BLaER1 (cell line): ENCODE data around the gene EEPD1.
"Not testable (repeated sequence)": the region's sequence is repeated elsewhere in the genome, so short reads cannot be mapped to it uniquely, and the experiment has no call there.

Experiments
- H3K27ac ChIP-seq: shearing (Covaris generic); formaldehyde crosslinking; 2 replicates; pipeline ENCODE4 v1.8.1; 2022
- H3K27me3 ChIP-seq: shearing (Covaris generic); formaldehyde crosslinking; 2 replicates; pipeline ENCODE4 v1.8.1; 2022
- H3K36me3 ChIP-seq: shearing (Covaris generic); formaldehyde crosslinking; 2 replicates; pipeline ENCODE4 v1.8.1; 2022
- H3K4me1 ChIP-seq: shearing (Covaris generic); formaldehyde crosslinking; 2 replicates; pipeline ENCODE4 v1.8.1; 2022
- H3K4me2 ChIP-seq: shearing (Covaris generic); formaldehyde crosslinking; 2 replicates; pipeline ENCODE4 v1.8.1; 2022
- H3K4me3 ChIP-seq: shearing (Covaris generic); formaldehyde crosslinking; 2 replicates; pipeline ENCODE4 v1.8.1; 2022
- H3K9ac ChIP-seq: shearing (Covaris generic); formaldehyde crosslinking; 2 replicates; pipeline ENCODE4 v1.8.1; 2022
- H3K9me3 ChIP-seq: shearing (Covaris generic); formaldehyde crosslinking; 2 replicates; pipeline ENCODE4 v1.8.1; 2022
- H4K20me1 ChIP-seq: shearing (Covaris generic); formaldehyde crosslinking; 2 replicates; pipeline ENCODE4 v1.8.1; 2022
- Cebpa-rat ChIP-seq: shearing (Covaris generic); IDR thresholded peaks from 2 replicates; pipeline ENCODE4 v1.8.1; 2022

The EEPD1 gene

DNA sequence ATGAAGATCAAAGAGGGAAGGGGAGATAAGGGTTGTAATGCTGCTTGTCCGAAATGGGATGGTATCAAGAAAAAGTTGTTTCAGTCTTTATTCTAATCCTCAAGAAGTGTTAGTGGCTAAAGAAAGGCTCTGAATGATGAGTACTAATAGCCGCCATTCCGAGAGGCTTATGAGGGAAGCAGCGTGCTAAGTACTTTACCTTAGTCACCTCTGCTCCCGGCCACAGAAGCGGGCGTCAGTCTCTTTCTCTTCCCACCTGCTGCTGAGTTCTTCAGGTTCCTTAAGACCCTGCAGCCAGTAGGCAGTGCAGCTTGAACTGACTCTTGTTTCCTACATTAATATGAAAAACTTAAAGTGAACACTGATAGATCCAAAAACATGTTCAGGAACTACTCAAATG is 73.1 kb downstream of the EEPD1 start:
- no peak overlapping the region for H3K9ac ChIP-seq
- peaks cover 18% of the 10 kb centered on the region for H3K4me1 ChIP-seq
- no peaks in the 10 kb centered on the region for H3K36me3 ChIP-seq
- no peak overlapping the region for H3K27ac ChIP-seq
- no peaks in the 10 kb centered on the region for H3K9me3 ChIP-seq
- no peak for TF ChIP-seq Cebpa-rat
- no peaks in the 10 kb centered on the region for H4K20me1 ChIP-seq
- no peak overlapping the region for H3K4me2 ChIP-seq
- H3K27me3 ChIP-seq, result no peaks in the 10 kb centered on the region
- H3K4me3 ChIP-seq, result no peak overlapping the region

GRCh38 chr7:36227223-36227622 is 74.2 kb downstream of the EEPD1 start:
- no peak for TF ChIP-seq Cebpa-rat
- H3K4me2 ChIP-seq, result no peak overlapping the region
- H3K4me1 ChIP-seq, result peaks cover 29% of the 10 kb centered on the region
- no peaks in the 10 kb centered on the region for H4K20me1 ChIP-seq
- no peak overlapping the region for H3K27ac ChIP-seq
- H3K9me3 ChIP-seq, result no peaks in the 10 kb centered on the region
- H3K27me3 ChIP-seq, result no peaks in the 10 kb centered on the region
- H3K36me3 ChIP-seq, result no peaks in the 10 kb centered on the region
- H3K4me3 ChIP-seq, result no peak overlapping the region
- no peak overlapping the region for H3K9ac ChIP-seq

- H3K4me3 ChIP-seq, result no peak overlapping the region
- no peaks in the 10 kb centered on the region for H3K36me3 ChIP-seq
- H3K4me2 ChIP-seq, result no peak overlapping the region
- H4K20me1 ChIP-seq, result no peaks in the 10 kb centered on the region
- peaks cover 35% of the 10 kb centered on the region for H3K4me1 ChIP-seq
- no peak overlapping the region for H3K27ac ChIP-seq
- H3K9me3 ChIP-seq, result no peaks in the 10 kb centered on the region
- H3K9ac ChIP-seq, result no peak overlapping the region
- no peaks in the 10 kb centered on the region for H3K27me3 ChIP-seq
- TF ChIP-seq Cebpa-rat, result no peak
These were observed 75.0 kb downstream of the EEPD1 start for GRCh38 chr7:36228039-36228438.

- peaks cover 19% of the 10 kb centered on the region for H3K4me1 ChIP-seq
- H4K20me1 ChIP-seq, result no peaks in the 10 kb centered on the region
- no peak for TF ChIP-seq Cebpa-rat
- H3K4me3 ChIP-seq, result no peak overlapping the region
- H3K9me3 ChIP-seq, result peaks cover 6% of the 10 kb centered on the region
- H3K27ac ChIP-seq, result no peak overlapping the region
- peak overlapping the region; percentile 36; the same call in 1 of the 2 replicates for H3K4me2 ChIP-seq
- H3K9ac ChIP-seq, result no peak overlapping the region
- no peaks in the 10 kb centered on the region for H3K27me3 ChIP-seq
- no peaks in the 10 kb centered on the region for H3K36me3 ChIP-seq
These were observed 78.4 kb downstream of the EEPD1 start for GRCh38 chr7:36231406-36231805.

- Histone ChIP-seq H3K4me2 (0 out of 2 replicates have a peak overlapping the region, but pooled peaks have one; percentile 36), H3K27ac (no peak overlapping the region), H3K9ac (no peak overlapping the region), H3K9me3 (peaks cover 13% of the 10 kb centered on the region), H3K27me3 (no peaks in the 10 kb centered on the region), H4K20me1 (no peaks in the 10 kb centered on the region), H3K36me3 (no peaks in the 10 kb centered on the region), H3K4me1 (peaks cover 19% of the 10 kb centered on the region), H3K4me3 (no peak overlapping the region)
- TF ChIP-seq Cebpa-rat, result no peak
These were observed 79.5 kb downstream of the EEPD1 start for GRCh38 chr7:36232555-36232954.

DNA sequence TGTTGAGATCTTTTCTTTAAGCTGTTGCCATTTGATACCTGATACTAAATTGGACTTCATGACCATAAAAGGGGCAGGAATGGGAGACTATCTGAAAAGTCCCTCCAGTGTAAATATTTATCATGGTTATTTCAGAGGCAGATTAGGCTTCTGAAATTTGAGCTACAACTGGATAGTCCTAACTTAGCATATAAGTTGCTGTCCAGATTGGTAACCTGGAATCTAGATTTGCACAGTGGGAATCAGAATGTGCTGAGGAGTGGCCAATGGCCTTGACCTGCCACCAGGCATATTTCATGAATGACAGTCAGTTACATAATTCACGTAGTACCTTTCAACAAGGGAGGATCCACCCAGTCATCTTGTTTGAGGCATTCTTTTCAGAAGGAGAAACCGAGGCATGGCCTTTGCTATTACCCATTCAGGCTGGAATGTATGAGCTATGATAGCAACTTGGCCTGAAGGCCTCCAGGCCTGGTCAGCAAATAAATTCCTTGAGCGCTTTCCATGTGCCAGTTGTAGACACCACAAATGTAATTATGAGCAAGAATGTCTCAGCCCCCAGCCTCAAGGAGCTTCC is 80.0 kb downstream of the EEPD1 start:
- Histone ChIP-seq H3K9me3 (peaks cover 13% of the 10 kb centered on the region), H3K27ac (no peak overlapping the region), H4K20me1 (no peaks in the 10 kb centered on the region), H3K27me3 (no peaks in the 10 kb centered on the region), H3K9ac (no peak overlapping the region), H3K4me2 (no peak overlapping the region), H3K4me1 (peaks cover 22% of the 10 kb centered on the region), H3K4me3 (no peak overlapping the region), H3K36me3 (no peaks in the 10 kb centered on the region)
- TF ChIP-seq Cebpa-rat, result no peak

DNA sequence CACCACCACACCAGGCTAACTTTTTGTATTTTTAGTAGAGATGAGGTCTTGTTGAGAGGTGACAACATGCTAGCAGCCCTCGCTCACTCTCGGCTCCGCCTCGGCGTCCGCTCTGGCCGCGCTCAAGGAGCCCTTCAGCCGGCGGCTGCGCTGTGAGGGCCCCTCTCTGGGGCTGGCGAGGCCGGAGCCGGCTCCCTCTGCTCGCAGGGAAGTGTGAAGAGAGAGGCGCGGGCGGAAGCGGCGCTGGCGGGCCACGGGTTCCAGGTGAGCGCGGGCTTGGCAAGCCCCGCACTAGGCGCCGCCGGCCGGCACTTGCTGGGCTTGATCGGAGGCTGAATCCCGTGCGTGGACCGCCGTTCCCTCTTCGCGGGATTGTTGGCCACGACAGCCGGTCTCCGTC is 83.0 kb downstream of the EEPD1 start:
- H3K4me2 ChIP-seq, result no peak overlapping the region
- no peaks in the 10 kb centered on the region for H3K27me3 ChIP-seq
- no peak overlapping the region for H3K4me3 ChIP-seq
- H3K9me3 ChIP-seq, result peaks cover 13% of the 10 kb centered on the region
- H3K4me1 ChIP-seq, result peaks cover 26% of the 10 kb centered on the region
- no peaks in the 10 kb centered on the region for H3K36me3 ChIP-seq
- H3K9ac ChIP-seq, result no peak overlapping the region
- H3K27ac ChIP-seq, result no peak overlapping the region
- TF ChIP-seq Cebpa-rat, result no peak
- H4K20me1 ChIP-seq, result no peaks in the 10 kb centered on the region

DNA sequence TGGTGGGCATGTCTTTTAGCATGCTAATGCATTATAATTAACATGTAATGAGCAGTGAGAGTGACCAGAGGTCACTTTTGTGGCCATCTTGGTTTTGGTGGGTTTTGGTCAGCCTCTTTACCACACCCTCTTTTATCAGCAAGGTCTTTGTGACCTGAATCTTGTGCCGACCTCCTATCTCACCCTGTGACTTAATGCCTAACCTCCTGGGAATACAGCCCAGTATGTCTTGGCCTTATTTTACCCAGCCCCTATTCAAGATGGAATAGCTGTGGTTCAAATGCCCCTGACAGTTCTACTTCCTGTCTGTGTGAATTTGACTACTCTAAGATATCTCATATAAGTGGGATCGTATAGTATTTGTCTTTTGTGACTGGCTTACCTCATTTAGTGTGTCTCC is 85.1 kb downstream of the EEPD1 start:
- no peak overlapping the region for H3K9ac ChIP-seq
- no peaks in the 10 kb centered on the region for H4K20me1 ChIP-seq
- H3K27ac ChIP-seq, result no peak overlapping the region
- peaks cover 13% of the 10 kb centered on the region for H3K9me3 ChIP-seq
- H3K4me1 ChIP-seq, result peaks cover 8% of the 10 kb centered on the region; the same call in 1 of the 2 replicates
- no peaks in the 10 kb centered on the region for H3K27me3 ChIP-seq
- TF ChIP-seq Cebpa-rat, result no peak
- H3K4me2 ChIP-seq, result peak overlapping the region; percentile 15; the same call in 1 of the 2 replicates
- no peaks in the 10 kb centered on the region for H3K36me3 ChIP-seq
- no peak overlapping the region for H3K4me3 ChIP-seq

DNA sequence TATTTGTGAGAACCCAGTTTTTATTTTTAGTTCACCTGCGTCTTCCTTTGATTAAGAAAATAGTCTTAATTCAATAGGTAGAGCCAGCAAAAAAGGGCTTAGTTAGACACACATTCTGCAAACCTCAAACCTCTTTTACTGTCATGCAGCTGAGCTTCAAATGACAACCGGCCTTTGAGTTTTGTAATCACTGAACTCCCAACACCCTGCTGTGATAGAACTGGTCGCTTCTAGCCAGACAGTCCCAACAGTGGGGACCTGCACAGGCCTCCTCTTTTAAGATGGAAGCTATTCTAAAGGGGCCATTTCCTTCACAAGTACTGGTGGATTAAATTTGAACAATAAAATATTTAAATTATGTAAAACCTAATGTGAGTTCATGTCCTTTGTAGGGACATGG is 90.3 kb downstream of the EEPD1 start:
- not testable (repeated sequence) for H3K9ac ChIP-seq, H3K9me3 ChIP-seq, H4K20me1 ChIP-seq, H3K36me3 ChIP-seq, H3K4me1 ChIP-seq, H3K27ac ChIP-seq, H3K4me3 ChIP-seq, H3K4me2 ChIP-seq, H3K27me3 ChIP-seq

DNA sequence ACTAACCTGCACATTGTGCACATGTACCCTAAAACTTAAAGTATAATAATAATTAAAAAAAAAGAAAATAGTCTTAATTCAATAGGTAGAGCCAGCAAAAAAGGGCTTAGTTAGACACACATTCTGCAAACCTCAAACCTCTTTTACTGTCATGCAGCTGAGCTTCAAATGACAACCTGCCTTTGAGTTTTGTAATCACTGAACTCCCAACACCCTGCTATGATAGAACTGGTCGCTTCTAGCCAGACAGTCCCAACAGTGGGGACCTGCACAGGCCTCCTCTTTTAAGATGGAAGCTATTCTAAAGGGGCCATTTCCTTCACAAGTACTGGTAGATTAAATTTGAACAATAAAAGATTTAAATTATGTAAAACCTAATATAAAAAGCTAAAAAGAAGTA is 90.9 kb downstream of the EEPD1 start:
- not testable (repeated sequence) for H3K9ac ChIP-seq, H3K9me3 ChIP-seq, H3K27me3 ChIP-seq, H3K4me2 ChIP-seq, H4K20me1 ChIP-seq, H3K36me3 ChIP-seq, H3K4me1 ChIP-seq, H3K4me3 ChIP-seq, H3K27ac ChIP-seq

GRCh38 chr7:36244429-36244828 is 91.4 kb downstream of the EEPD1 start:
- Histone ChIP-seq H3K4me1 (no peaks in the 10 kb centered on the region), H3K27ac (no peak overlapping the region), H3K9ac (no peak overlapping the region), H4K20me1 (no peaks in the 10 kb centered on the region), H3K4me3 (no peak overlapping the region), H3K9me3 (no peaks in the 10 kb centered on the region), H3K27me3 (no peaks in the 10 kb centered on the region), H3K36me3 (no peaks in the 10 kb centered on the region), H3K4me2 (no peak overlapping the region)
- TF ChIP-seq Cebpa-rat, result no peak
